AG04450 (cell line): ENCODE measurements around the gene TAPBPL. TPM values are rescaled to one million over a fixed set of nuclear protein-coding genes. Genes with fewer than 3 reads are reported as not detected.
"Not testable (repeated sequence)": the region's sequence is repeated elsewhere in the genome, so short reads cannot be mapped to it uniquely, and the experiment has no call there.

Experiments
- CTCF ChIA-PET: fragments of 300-600, 350-600 bp; formaldehyde crosslinking; extraction: SDS; loops from one replicate; lab custom pipeline; 2022; ENCODE audit warnings: antibody characterized with exemption, inconsistent platforms; lab: Charles Lee
- POLR2A ChIA-PET: fragments of 350-600 bp; formaldehyde crosslinking; extraction: SDS; loops from one replicate; lab custom pipeline; 2021; ENCODE audit warnings: antibody characterized with exemption, inconsistent platforms; lab: Yijun Ruan, JAX
- DNase-seq: peaks from one replicate; pipeline ENCODE4 v3.0.0-alpha.2; 2011; ENCODE audit warnings: low read depth, low spot score
- H3K27ac ChIP-seq: one replicate; pipeline ENCODE4 v1.5.1; 2012; ENCODE audit warnings: low read depth, low read length, control low read depth
- H3K27me3 ChIP-seq: one replicate; pipeline ENCODE4 v1.6.0; 2012; ENCODE audit warnings: low read length; ENCODE audit not compliant: control insufficient read depth, insufficient read depth
- H3K4me3 ChIP-seq: 2 replicates; pipeline ENCODE4 v1.5.1; 2011; ENCODE audit warnings: mild to moderate bottlenecking, low read depth, low read length, control low read depth
- H3K9me3 ChIP-seq: 2 replicates; pipeline ENCODE4 v1.5.1; 2012; ENCODE audit warnings: low read length; ENCODE audit not compliant: control insufficient read depth, insufficient read depth
- polyA plus RNA-seq: library from polyadenylated mRNA; depleted of rRNA; stranded (reverse); fragments of >200 nt; gene quantifications from 2 replicates; pipeline ENCODE4 v1.2.3, GENCODE V29; 2011
- TF ChIP-seq, protein P1 (sequence below): IDR thresholded peaks from 2 replicates; pipeline ENCODE4 v1.5.1; 2011; ENCODE audit warnings: low read depth, low read length, control low read depth, inconsistent platforms

Gene TAPBPL
- polyA plus RNA-seq, 1 experiment, result 10.2 TPM

DNA sequence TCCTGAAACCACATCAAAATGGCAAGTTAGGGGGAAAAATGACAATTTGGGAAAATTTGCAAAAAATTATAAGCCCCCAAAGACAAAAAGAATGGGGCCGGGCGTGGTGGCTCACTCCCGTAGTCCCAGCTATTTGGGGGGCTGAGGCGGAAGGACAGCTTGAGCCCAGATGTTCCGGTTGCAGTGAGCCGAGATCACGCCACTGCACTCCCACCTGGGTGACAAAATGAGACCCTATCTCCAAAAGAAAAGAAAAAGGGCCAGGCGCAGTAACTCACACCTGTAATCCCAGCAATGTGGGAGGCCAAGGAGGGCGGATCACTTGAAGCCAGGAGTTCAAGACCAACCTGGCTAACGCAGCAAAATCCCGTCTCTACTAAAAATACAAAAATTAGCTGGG, 20.6 kb downstream of the TAPBPL start:
- Histone ChIP-seq H3K27me3 (no peaks in the 10 kb centered on the region), H3K27ac (no peak overlapping the region), H3K4me3 (no peak overlapping the region), H3K9me3 (peaks cover under 1% of the 10 kb centered on the region; the same call in 1 of the 2 replicates)
- CTCF ChIA-PET, result no interaction called here
- POLR2A ChIA-PET, result interaction anchor here (1.1 kb wide), 1 partner anchor 62 kb away, joined by 3 read pairs; the partner anchor contains the start of gene GAPDH
- TF ChIP-seq, protein P1, sequence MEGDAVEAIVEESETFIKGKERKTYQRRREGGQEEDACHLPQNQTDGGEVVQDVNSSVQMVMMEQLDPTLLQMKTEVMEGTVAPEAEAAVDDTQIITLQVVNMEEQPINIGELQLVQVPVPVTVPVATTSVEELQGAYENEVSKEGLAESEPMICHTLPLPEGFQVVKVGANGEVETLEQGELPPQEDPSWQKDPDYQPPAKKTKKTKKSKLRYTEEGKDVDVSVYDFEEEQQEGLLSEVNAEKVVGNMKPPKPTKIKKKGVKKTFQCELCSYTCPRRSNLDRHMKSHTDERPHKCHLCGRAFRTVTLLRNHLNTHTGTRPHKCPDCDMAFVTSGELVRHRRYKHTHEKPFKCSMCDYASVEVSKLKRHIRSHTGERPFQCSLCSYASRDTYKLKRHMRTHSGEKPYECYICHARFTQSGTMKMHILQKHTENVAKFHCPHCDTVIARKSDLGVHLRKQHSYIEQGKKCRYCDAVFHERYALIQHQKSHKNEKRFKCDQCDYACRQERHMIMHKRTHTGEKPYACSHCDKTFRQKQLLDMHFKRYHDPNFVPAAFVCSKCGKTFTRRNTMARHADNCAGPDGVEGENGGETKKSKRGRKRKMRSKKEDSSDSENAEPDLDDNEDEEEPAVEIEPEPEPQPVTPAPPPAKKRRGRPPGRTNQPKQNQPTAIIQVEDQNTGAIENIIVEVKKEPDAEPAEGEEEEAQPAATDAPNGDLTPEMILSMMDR, result no peak
- no peak for DNase-seq

DNA sequence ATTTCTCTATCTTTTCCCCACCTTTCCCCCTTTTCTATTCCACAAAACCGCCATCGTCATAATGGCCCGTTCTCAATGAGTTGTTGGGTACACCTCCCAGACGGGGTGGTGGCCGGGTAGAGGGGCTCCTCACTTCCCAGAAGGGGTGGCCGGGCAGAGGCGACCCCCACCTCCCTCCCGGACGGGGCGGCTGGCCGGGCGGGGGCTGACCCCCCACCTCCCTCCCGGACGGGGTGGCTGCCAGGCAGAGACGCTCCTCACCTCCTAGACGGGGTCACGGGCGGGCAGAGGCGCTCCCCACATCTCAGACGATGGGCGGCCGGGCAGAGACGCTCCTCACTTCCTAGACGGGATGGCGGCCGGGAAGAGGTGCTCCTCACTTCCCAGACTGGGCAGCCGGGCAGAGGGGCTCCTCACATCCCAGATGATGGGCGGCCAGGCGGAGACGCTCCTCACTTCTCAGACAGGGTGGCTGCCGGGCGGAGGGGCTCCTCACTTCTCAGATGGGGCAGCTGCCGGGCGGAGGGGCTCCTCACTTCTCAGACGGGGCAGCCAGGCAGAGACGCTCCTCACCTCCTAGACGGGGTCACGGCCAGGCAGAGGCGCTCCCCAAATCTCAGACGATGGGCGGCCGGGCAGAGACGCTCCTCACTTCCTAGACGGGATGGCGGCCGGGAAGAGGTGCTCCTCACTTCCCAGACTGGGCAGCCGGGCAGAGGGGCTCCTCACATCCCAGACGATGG, 23.6 kb downstream of the TAPBPL start:
- H3K27me3 ChIP-seq, POLR2A ChIA-PET, H3K9me3 ChIP-seq, H3K4me3 ChIP-seq, H3K27ac ChIP-seq, DNase-seq, CTCF ChIA-PET: not testable (repeated sequence)

DNA sequence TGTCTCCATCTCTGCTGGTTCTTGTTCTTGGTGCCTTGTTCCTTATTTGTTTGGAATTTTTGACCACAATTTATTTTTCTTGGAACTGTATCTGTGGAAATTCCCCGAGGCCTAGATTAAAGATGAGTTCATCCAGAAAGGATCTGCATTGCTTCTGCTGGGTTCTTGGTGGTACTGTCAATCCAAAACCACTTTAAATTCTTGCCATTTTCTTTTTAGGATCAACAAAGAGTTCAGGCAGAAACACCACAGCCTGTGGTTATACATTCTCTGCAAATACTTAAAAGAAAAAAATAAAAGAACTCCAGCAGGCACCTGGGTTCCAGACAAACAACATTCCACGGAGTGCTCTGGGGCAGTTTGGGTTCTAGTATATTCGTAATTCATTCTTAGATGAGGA, 24.6 kb downstream of the TAPBPL start:
- no peak overlapping the region for H3K4me3 ChIP-seq
- TF ChIP-seq, protein P1, result no peak
- peaks cover 2% of the 10 kb centered on the region; the same call in 1 of the 2 replicates for H3K9me3 ChIP-seq
- peak overlapping the region; percentile 22 for H3K27ac ChIP-seq
- peaks cover 4% of the 10 kb centered on the region for H3K27me3 ChIP-seq
- ChIA-PET CTCF (no interaction called here), POLR2A (no interaction called here)
- peak; percentile 57 for DNase-seq

DNA sequence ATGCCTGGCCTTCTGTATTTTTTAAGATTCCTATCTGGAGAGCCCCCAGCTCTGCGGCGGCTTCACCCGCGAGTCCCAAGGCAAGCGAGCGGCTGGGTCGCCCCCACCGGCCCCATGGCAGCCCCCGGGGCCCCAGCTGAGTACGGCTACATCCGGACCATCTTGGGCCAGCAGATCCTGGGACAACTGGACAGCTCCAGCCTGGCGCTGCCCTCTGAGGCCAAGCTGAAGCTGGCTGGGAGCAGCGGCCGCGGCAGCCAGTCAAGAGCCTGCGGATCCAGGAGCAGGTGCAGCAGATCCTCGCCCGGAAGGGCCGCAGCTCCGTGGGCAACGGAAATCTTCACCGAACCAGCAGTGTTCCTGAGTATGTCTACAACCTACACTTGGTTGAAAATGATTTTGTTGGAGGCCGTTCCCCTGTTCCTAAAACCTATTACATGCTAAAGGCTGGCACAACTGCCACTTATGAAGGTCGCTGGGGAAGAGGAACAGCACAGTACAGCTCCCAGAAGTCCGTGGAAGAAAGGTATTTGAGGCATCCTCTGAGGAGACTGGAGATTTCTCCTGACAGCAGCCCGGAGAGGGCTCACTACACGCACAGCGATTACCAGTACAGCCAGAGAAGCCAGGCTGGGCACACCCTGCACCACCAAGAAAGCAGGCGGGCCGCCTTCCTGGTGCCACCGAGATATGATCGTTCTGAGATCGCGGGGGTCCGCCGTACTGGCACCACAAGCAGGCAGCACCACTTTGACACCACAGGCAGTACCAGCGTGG, 25.9 kb downstream of the TAPBPL start:
- CTCF ChIA-PET, DNase-seq, H3K27ac ChIP-seq, H3K9me3 ChIP-seq, H3K4me3 ChIP-seq, H3K27me3 ChIP-seq: not testable (repeated sequence)
- POLR2A ChIA-PET, result interaction anchor here (1.3 kb wide), 1 partner anchor 7 kb away, joined by 5 read pairs; the partner anchor contains the start of gene VAMP1

DNA sequence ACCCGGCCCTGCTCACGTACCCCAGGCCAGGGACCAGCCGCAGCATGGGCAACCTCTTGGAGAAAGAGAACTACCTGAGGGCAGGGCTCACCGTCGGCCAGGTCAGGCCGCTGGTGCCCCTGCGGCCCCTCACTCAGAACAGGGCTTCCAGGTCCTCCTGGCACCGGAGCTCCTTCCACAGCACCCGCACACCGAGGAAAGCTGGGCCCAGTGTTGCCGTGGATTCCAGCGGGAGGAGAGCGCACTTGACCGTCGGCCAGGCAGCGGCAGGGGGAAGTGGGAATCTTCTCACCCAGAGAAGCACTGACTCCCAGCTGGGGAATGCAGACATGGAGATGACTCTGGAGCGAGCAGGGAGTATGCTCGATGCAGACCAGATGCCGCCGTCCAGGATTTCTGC, 26.6 kb downstream of the TAPBPL start:
- no peak overlapping the region for H3K27ac ChIP-seq
- no peak overlapping the region for H3K4me3 ChIP-seq
- peaks cover 2% of the 10 kb centered on the region; the same call in 1 of the 2 replicates for H3K9me3 ChIP-seq
- POLR2A ChIA-PET, result interaction anchor here (0.6 to 1.3 kb wide), 2 partner anchors 8 to 56 kb away, joined by 3 to 5 read pairs; partner anchors contain the start of genes GAPDH and VAMP1
- CTCF ChIA-PET, result no interaction called here
- TF ChIP-seq, protein P1, result no peak
- peaks cover 4% of the 10 kb centered on the region for H3K27me3 ChIP-seq
- no peak for DNase-seq
